GM18867 (cell line): Measurements from ENCODE around the gene FLT4.

Experiments
- ATAC-seq: cut with Tn5 transposase; IDR thresholded peaks from one replicate; pipeline ENCODE4 v1.9.1; 2021; ENCODE audit warnings: mild to moderate bottlenecking, moderate library complexity; ENCODE audit not compliant: unreplicated experiment

FLT4 gene

DNA sequence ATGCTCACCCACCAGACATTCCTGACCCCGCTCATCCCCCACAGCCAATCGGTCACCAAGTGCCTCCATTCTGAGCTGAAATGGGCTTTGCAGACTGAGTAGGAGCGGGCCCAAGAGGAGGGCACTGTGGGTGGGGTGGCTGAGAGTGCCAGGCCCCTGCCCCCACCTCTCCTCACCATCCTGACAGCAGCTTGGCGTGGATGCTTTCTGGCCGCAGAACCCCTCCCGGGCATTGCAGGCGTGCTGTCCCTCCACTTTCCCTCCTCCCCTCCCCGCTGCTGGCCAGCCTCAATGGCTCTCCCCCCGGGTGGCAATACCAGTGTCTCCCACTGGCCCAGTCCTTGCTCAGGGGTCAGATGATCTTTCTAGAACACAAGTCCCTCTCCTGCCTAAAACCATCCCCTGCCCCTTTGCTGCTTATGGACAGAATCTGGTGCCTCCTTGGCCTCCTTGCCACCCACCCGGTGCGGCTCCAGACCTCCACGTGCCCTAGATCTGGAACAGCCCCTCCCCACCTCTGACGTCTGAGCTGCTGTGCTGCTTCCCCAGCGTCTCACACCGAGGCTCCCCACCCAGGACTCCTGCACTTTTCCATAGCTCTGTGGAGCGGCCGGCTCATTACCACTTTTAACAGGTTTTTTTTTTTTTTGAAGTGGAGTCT lies 6.1 kb downstream of the FLT4 start:
- ATAC-seq, result no peak

DNA sequence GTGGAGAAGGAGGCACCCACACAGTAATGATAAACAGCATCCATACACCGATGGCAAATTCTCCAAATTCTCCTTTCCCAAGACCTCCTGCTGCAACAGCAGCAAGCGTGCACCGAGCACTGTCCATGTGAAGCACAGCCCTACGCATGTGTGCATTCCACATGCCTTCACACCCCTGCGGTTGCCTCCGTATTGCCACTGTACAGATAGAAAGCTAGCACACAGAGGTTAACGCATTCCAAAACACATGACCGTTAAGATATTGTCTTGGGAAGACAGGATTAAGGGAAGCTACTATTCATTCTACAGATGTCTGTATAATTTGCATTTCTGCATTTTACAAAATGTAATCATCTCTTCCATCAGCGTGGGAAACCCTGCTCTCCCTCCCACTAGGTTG lies 6.6 kb downstream of the FLT4 start:
- no peak for ATAC-seq

DNA sequence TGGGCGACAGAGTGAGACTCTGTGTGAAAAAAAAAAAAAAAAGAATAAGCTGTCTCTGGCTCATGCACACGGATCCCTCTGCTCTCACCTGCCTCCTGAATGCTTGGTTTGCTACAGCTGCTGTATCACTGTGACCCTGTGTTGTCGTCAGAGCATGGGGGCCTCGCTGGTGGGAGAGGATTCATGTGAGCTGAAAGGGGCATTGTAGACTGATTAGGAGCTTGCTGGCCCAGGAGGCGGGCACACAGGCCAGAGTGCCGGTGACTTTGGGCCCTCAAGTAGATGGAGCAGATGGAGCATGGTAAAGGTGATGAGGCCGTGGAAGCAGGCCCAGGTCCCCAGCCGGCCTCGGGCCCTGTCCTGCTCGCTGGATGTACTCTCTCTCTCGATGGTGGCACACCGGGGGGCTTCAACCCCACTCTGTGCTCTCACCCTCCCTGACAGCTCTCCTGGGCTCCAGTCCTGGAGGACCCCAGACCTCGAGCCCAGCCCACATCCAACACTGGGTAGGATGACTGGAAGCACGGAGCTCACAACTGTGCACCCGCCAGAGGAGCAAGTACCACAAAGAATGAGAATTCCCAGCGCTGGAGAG lies 7.1 kb downstream of the FLT4 start:
- no peak for ATAC-seq

DNA sequence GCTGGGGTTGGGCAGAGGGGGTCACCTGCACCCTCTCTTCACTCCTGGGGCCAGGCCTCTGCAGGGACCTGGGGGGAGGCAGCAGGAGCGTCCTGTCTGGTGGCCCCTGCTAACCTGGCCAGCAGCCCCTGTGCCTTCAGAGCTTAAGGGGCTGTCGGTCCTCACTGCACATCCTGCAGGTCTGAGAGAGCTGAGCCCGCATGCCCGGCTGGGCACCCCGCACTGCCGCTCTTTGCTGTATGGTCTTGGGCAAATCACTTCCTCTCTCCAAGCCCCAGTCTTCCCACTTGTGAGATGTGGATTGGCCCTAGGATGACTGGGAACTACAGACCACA lies 7.9 kb downstream of the FLT4 start:
- no peak for ATAC-seq

DNA sequence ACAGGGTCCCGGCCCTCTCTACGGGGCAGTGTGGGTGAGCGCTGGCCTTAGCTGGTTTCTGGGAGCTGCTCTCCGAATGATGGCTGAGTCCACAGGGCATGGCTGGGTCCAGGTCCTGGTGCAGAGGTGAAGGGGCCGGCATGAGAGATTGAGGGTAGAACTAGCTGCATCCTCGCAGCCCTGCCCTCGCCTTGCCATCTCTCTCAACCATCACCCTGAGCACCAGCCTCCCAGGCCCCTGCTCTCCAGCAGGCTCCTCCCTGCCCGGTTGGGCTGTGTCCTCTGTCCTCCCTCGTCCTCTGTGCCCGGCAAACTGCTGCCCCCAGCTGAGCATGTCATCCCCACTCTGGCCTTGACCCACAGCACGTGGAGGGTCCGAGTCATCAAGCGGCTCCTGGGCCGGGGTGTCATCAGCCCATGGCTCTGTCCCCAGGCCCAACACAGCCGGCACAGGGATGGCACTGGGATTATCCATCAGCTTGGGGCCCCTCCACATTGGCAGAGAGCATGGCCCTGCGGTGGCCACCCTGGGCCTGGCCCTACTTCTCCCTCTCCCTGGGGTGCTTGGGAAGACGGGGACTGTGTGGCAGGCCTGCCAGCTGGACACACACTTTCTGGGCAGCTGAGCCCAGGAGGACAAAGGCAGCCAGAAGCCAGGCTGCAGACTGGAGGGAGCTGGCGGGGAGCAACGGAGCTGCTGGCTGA lies 8.4 kb downstream of the FLT4 start:
- ATAC-seq, result no peak

DNA sequence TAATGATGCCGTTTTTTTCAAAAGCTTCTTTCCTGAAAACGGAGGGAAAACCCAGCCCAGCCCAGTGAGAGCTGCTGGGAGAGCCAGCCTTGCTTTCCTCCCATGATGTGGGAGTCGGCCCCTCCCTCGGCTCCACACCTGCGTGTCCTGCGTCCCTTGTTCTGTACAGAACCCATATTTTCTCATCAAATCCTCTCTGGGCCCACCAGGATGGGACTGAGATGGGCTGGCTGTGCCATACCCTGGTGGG lies 8.9 kb downstream of the FLT4 start:
- ATAC-seq, result no peak

DNA sequence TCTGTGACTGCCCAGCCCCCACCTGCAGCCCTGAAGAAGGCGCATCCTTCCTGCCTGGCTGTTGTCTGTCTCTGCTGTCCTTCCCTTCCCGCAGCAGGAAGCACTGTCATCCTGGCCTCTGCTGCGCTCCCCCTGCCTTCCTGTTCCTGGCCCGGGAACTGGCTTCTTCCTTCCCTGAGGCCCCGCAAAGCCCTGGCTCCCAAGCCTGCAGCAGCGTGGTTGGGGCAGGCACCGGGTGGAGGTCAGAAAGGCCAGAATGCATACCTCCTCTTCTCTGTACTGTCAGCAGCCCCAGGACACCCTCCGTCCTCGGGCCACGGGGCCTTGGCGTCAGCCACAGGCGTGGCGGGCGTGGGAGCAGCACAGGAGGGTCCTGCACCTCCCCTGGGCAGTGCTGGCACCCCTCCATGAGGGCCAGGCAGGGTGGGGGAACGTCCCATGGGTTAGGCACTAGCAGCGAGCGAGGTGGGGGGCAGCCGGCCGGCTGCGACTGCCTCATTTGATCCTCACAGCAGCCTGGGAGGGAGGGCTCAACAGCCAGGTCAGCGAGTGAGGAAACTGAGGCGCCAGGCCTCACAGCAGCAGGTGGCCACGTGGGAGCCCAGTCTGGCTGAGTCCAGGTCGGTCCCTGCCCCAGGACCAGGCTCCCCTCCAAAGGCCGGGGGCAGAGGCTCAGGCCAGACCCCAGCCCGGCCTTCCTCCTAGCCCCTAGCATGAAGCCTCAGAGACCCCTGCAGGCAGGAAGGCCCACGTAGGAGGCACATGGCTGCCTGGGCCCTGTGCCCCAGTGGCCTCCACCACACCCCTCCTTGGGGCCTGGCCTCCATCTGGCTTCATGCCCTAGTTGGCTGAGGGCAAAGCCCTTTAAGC lies 9.4 kb downstream of the FLT4 start:
- ATAC-seq, result no peak

DNA sequence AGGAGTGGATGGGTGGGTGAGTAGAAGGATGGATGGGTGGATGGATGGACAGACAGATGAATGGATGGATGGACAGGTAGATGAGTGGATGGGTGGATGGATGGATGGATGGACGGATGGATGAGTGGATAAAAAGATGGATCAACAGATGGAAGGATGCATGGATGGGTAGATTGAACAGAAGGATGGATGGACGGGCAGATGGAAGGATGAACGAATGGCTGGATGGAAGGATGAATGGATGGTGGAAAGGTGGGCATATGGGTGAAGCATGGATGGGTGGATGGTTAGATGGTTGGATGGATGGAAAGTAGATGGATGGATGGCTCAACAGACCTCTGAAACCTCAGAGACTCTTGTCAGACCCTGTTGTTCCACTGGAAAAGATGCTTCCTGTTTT lies 10.1 kb downstream of the FLT4 start:
- no peak for ATAC-seq

DNA sequence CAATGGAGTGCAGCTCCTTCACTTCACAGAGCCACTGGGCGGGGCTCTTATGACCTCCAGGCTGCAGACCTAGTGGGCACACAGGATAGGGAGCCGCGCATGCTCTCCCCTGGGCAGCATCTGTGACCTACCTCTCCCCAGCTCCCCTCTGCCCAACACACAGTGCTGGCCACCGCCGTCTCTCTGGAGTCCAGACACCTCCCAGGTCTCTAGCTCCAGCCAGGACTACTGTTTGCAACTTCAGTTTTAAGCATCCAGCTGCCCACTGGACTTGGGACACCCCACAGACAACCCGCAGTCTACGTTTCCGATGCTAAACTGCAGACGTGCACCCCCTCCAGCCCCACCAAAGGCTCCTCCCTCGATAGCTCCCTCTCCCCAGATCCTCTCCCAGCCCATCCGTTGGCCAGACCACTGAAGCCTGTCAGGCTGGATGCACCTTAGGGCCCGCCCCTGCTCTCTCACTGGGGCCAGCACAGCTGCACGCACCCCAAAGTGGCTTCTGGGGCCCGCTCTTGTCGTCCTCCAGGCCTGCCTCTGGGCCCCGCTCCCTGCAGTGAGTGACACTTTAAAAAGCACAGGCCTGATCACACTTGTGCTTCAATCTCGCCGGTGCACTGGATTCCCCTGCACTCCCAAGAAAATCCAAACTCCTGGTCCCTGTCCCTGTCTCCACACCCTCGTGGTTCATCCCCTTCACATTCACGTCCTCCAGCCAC lies 11.3 kb downstream of the FLT4 start:
- ATAC-seq, result no peak

DNA sequence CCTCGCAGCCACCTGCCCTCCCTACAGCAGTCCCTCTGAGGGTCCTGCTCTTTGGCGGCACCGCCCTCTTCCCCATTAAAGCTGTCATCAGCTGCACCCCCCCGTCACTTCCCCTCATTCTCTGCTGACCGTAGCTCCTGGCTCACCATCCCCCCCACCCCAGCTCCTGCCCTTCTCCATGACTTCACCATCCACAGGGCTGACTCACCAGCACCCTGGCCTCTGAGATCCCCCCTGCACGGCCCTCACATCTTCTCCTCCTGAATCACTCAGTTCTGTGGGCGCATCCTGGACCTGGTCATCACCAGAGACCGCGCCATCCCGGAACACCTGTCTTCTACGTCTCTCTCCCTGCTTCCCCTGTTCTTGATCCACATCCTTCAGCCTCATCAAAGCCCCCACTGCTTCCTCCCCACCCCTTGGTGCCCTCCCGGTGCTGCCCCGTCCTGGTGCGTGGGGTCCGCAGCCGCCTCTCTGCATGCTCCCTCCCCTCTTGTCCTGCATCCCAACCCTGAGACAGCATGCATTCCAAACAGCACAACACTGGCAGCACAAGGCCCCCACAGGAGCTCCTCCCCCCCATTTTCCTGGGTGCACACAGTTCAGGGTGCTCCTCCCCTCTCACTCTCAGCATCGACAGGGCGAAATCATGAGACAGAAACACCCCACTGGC lies 12.9 kb downstream of the FLT4 start:
- ATAC-seq, result no peak

DNA sequence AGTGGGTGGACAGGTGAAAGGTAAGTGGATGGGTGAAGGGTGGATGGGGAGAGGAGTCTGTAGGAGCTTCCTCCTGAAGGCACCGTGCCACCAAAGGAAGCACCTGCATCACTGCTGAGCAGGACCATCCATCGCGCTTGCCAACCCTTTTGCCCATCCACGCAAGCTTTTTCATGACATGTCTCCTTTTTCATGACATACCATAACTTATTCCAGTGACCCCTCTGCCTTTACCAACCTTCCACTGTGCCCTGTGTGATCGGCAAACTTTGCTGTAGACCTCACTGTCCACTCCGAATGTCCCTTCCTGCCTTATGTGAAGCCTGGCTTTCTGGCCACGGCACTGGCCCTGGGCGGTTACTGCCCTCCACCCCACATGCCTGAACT lies 13.4 kb downstream of the FLT4 start:
- ATAC-seq, result no peak

DNA sequence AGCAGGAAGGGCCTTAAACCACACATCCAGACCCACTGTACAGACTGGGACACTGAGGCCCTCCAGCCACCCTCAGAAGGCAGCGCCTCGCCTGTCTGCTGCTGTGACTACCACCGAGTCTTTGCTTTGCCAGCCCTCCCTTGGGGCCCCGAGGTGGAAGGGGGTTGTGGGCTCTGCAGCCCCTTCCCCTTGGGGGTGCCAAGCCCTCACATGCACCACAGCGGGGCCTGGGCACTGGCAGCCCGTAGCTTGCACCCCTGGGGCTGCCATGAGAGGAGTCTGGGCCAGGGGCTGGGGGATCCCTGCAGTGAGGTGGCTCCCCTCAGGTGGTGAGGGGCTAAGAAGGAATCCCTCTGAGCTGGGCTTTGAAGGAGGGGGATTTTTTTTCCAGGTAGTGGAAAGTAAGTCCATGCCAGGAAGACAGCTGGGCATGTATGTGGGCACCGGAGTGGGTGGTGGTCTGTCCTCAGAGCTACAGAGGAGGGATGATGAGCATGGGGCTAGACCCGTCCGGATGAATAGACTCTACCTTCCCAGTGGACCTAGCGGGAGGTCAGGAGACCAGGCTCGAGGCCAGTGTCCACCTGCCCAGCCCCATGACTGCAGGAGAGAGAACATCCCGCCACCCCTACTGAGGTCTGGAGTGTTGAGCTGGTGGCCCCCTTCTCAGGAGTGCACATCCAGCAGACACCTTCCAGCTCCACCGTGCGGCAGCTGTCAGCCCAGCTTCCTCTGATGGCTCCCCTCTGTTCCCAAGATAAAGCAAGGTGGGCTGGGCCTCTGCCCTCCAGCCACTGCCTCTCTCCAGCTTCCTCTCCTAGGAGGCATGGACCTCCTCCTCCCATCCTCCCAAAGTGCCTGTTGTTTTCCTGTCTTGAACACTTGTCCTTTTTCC lies 15.9 kb downstream of the FLT4 start:
- ATAC-seq, result no peak

DNA sequence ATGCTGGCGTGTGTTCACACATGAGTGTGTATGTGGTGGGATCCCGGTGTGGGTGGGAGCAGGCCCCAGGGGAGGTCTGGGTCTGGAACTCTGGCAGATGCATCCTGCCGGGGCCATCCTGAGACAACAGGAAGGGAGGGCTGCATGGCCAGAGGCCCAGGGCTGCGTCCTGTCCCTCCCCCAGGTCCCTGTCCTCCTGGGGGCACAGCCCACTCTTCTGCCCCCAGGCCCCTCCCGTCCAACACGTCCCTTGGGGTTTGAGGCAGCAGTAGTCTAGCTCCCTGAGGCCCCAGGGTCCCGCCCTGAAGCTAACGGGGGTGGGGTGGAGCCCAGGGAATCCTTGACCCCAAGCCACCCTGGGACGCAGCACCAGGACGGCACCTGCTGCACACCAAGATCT lies 16.6 kb downstream of the FLT4 start:
- no peak for ATAC-seq

DNA sequence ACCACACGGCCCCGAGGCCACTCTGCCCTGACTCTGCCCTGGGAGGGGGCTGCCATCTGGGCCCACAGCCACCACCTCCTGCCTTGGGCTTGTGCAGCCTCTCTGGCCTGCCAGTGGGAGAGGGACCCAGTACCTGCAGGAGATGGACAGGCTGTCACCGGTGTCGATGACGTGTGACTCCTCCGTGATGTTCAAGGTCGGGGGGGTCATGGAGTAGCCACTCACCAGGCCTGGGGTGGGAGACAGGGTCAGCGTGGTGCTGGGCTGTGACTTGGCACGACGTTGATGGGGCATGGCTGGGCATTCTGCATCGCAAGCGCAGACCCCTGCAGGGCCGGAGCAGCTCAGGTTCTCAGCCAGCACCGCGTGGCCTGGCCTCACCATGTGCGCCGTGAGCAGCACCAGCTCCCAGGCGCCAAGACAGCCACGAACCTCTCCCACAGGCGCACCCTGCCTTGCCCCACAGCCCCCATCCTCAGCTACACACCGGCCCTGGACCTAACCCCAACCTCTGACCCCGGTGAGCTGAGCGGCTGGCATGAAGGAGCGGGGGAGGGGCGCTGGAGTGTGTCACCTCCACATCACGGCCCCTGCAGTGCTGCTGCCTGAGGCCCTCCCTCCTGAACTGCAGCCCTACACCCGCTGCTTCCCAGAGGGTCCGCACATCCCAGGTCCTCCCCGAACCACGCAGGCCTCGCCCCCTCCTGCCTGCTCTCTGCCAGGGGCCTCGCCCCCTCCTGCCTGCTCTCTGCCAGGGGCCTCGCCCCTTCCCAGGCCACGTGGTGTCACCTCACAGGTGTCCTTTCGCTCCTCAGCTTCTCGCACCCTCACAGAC lies 17.6 kb downstream of the FLT4 start:
- no peak for ATAC-seq

DNA sequence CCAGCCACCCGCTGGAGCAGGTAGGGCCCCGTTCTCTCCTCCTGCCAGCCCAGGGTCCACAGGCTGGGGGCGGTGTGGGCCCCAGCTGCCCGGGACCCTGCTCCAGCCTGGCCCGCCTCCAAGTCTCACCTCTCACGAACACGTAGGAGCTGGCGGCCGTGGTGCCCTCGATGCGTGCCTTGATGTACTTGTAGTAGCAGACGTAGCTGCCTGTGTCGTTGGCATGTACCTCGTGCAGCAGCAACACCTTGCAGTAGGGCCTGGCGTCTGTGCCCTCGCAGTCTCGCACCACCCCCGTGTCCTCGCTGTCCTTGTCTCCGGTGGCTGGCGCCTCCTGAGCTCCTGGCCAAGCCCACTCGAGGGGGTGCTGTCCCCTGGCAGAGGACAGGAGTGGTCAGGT lies 19.0 kb downstream of the FLT4 start:
- ATAC-seq, result no peak

DNA sequence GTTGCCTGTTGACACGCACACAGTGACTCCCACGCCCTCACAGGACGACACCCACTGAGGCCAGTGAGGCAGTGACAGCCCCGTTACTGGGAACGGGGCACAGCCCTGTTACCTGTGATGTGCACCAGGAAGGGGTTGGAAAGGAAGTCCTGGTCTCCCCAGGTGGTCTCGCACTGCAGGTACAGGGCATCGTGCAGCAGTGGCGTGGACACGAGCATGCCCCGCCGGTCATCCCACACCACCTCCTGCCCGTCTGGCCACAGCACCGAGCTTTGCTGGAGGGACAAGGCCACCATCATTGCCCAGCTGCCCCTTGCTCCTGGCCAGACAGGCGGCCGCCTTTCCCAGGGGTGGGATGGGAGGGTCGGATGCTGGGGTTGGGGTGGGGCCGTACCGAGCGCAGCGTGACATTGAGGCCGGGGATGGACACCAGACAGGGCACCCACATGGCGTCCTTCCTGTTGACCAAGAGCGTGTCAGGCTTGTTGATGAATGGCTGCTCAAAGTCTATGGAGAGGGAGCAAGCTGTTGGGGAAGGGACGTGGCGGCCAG lies 19.5 kb downstream of the FLT4 start:
- ATAC-seq, result no peak

DNA sequence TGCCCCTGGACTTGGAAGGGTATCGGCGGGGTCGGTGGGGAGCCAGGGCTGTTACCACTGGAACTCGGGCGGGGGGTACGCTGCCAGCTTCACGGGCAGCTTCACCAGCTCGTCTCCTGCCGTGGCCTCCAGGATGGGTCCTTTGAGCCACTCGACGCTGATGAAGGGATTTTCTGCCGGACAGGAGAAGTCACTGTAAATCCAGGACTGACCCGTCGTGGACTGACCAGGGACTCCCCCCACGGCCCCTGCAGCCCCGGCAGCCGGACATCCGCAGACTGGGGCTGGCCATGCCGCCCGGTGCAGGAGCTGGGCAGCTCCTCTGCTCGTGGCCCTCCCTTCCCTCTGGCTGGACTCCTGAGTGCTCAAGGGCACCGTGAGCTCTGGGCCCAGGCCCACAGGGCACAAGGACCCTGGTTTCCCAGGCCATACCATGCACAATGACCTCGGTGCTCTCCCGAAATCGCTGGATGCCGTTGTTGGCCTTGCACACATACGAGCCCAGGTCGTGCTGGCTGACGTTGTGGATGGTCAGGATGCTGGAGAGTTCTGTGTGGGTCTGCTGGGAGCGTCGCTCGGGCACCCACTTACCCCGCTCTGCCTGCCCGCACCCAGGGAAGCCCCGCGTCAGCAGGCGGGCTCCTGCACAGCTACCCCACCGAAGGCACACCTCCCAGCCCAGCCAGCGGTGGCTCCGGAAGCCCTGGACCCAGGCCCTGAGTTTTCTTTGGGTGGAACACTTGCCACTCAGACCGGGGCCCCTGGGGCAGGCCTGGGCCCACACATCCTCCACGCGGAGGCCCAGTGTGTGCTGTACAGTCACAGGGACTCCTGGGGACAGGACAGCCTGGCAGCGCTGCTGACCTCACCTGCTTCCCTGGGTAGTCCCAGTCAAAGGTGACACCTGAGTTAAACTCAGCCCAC lies 20.3 kb downstream of the FLT4 start:
- ATAC-seq, result no peak

DNA sequence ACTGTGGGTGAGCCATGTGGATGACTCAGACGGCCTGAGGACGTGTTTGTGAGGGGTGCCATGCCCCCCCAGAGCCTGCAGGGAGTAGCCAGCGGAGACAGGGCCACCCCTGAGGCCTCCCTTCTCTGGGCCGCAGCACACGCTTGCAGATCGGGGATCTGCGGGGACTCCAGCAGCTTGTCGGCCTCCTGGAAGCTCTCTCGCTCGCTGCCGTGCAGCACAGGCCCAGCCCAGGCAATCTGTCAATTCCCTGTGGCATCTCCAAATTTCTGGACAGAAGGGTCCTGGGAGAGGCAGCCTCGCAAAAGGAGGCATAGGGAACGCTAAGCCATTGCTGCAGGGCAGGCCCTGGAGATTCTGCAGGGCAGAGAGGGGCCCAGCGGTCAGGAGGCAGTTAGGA lies 21.2 kb downstream of the FLT4 start:
- no peak for ATAC-seq
